ENCODE data around the gene RNASE1.

DNA sequence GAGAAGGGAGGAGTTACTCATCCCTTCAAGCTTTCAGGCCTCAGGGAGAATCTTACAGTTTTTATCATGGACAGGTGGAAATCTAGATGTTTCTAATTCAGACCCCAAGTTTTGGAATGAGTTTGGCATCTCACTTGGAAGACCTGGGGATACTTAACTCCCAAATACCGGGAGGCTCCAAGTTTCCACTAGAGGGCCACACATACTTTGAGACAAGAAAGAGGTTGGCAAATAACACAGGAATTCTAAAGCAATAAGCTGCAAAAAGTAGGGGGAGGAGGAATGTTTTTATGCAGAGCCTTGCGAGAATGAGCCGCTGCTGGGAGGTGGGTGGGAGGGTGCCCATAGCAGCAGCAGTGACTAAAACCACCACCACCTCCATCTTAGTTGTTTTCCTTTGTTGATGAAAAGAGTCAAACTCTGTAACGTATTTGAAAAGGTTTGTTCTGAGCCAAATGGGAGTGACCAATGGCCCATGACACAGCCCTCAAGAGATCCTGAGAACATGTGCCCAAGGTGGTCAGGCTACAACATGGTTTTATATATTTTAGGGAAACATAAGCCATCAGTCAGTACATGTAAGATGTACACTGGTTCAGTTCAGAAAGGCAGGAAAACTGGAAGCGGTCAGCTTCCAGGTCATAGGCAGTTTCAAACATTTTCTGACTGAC, 34.2 kb upstream of the RNASE1 start:
- TF ChIP-seq MAX (CRISPR knock-in tag; IDR thresholded peaks at IDR 0.05) (no peak), PREB (CRISPR knock-in tag; IDR thresholded peaks at IDR 0.05; ENCODE audit: borderline replicate concordance) (no peak), FOXJ3 (CRISPR knock-in tag; IDR thresholded peaks at IDR 0.05; ENCODE audit: borderline replicate concordance) (no peak), CBFB (CRISPR knock-in tag; IDR thresholded peaks at IDR 0.05; ENCODE audit: low read depth) (no peak), E2F1 (CRISPR knock-in tag; IDR thresholded peaks at IDR 0.05) (no peak)
- TF ChIP-seq, protein P1, sequence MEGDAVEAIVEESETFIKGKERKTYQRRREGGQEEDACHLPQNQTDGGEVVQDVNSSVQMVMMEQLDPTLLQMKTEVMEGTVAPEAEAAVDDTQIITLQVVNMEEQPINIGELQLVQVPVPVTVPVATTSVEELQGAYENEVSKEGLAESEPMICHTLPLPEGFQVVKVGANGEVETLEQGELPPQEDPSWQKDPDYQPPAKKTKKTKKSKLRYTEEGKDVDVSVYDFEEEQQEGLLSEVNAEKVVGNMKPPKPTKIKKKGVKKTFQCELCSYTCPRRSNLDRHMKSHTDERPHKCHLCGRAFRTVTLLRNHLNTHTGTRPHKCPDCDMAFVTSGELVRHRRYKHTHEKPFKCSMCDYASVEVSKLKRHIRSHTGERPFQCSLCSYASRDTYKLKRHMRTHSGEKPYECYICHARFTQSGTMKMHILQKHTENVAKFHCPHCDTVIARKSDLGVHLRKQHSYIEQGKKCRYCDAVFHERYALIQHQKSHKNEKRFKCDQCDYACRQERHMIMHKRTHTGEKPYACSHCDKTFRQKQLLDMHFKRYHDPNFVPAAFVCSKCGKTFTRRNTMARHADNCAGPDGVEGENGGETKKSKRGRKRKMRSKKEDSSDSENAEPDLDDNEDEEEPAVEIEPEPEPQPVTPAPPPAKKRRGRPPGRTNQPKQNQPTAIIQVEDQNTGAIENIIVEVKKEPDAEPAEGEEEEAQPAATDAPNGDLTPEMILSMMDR (IDR thresholded peaks at IDR 0.05) = no peak

Data from WTC11 (cell line).